ENCODE data around the gene EWSR1.

Gene EWSR1

GRCh38 chr22:29254286-29254660 lies 13.8 kb upstream of the EWSR1 start:
- no peak overlapping the region for H3K9ac ChIP-seq (ENCODE audit: low read depth, low read length)
- H3K4me3 ChIP-seq (ENCODE audit: low read length) = no peak overlapping the region
- H3K4me1 ChIP-seq (ENCODE audit: insufficient read depth, low read length) = no peaks in the 10 kb centered on the region
- H3K36me3 ChIP-seq (ENCODE audit: insufficient read depth, low read depth, low read length) = no peaks in the 10 kb centered on the region
- H3K27me3 ChIP-seq (ENCODE audit: insufficient read depth, low read length) = no peaks in the 10 kb centered on the region
- no peak overlapping the region for H3K27ac ChIP-seq (ENCODE audit: low read length)
- H3K9me3 ChIP-seq (ENCODE audit: insufficient read depth, low read depth, low read length) = no peaks in the 10 kb centered on the region

GRCh38 chr22:29255064-29255621 lies 12.9 kb upstream of the EWSR1 start:
- Histone ChIP-seq H3K4me3 (ENCODE audit: low read length) (no peak overlapping the region), H3K27ac (ENCODE audit: low read length) (no peak overlapping the region), H3K36me3 (ENCODE audit: insufficient read depth, low read depth, low read length) (peaks cover 7% of the 10 kb centered on the region)

GRCh38 chr22:29256606-29257325 lies 11.3 kb upstream of the EWSR1 start:
- Histone ChIP-seq H3K36me3 (ENCODE audit: insufficient read depth, low read depth, low read length) (peaks cover 16% of the 10 kb centered on the region), H3K9me3 (ENCODE audit: insufficient read depth, low read depth, low read length) (no peaks in the 10 kb centered on the region), H3K9ac (ENCODE audit: low read depth, low read length) (no peak overlapping the region), H3K4me3 (ENCODE audit: low read length) (no peak overlapping the region), H3K4me1 (ENCODE audit: insufficient read depth, low read length) (no peaks in the 10 kb centered on the region), H3K27ac (ENCODE audit: low read length) (no peak overlapping the region), H3K27me3 (ENCODE audit: insufficient read depth, low read length) (no peaks in the 10 kb centered on the region)

More at GRCh38 chr22:29255064-29255621, 12.9 kb upstream of the EWSR1 start:
- H3K27me3 ChIP-seq (ENCODE audit: insufficient read depth, low read length) = no peaks in the 10 kb centered on the region
- H3K4me1 ChIP-seq (ENCODE audit: insufficient read depth, low read length) = no peaks in the 10 kb centered on the region
- H3K9me3 ChIP-seq (ENCODE audit: insufficient read depth, low read depth, low read length) = no peaks in the 10 kb centered on the region
- H3K9ac ChIP-seq (ENCODE audit: low read depth, low read length) = no peak overlapping the region

- H3K27me3 ChIP-seq (ENCODE audit: insufficient read depth, low read length) = no peaks in the 10 kb centered on the region
- peaks cover 21% of the 10 kb centered on the region for H3K36me3 ChIP-seq (ENCODE audit: insufficient read depth, low read depth, low read length)
- H3K27ac ChIP-seq (ENCODE audit: low read length) = no peak overlapping the region
- no peaks in the 10 kb centered on the region for H3K4me1 ChIP-seq (ENCODE audit: insufficient read depth, low read length)
- no peaks in the 10 kb centered on the region for H3K9me3 ChIP-seq (ENCODE audit: insufficient read depth, low read depth, low read length)
- no peak overlapping the region for H3K9ac ChIP-seq (ENCODE audit: low read depth, low read length)
- H3K4me3 ChIP-seq (ENCODE audit: low read length) = no peak overlapping the region
These were observed 10.3 kb upstream of the EWSR1 start for GRCh38 chr22:29257751-29258181.

- Histone ChIP-seq H3K9me3 (ENCODE audit: insufficient read depth, low read depth, low read length) (no peaks in the 10 kb centered on the region), H3K9ac (ENCODE audit: low read depth, low read length) (no peak overlapping the region), H3K4me3 (ENCODE audit: low read length) (no peak overlapping the region), H3K36me3 (ENCODE audit: insufficient read depth, low read depth, low read length) (peaks cover 24% of the 10 kb centered on the region), H3K27ac (ENCODE audit: low read length) (no peak overlapping the region), H3K4me1 (ENCODE audit: insufficient read depth, low read length) (no peaks in the 10 kb centered on the region), H3K27me3 (ENCODE audit: insufficient read depth, low read length) (no peaks in the 10 kb centered on the region)
These were observed 9.4 kb upstream of the EWSR1 start for GRCh38 chr22:29258407-29259252.

- Histone ChIP-seq H3K27me3 (ENCODE audit: insufficient read depth, low read length) (no peaks in the 10 kb centered on the region), H3K9ac (ENCODE audit: low read depth, low read length) (no peak overlapping the region), H3K27ac (ENCODE audit: low read length) (no peak overlapping the region), H3K9me3 (ENCODE audit: insufficient read depth, low read depth, low read length) (no peaks in the 10 kb centered on the region), H3K4me3 (ENCODE audit: low read length) (no peak overlapping the region), H3K36me3 (ENCODE audit: insufficient read depth, low read depth, low read length) (peaks cover 31% of the 10 kb centered on the region), H3K4me1 (ENCODE audit: insufficient read depth, low read length) (no peaks in the 10 kb centered on the region)
These were observed 8.7 kb upstream of the EWSR1 start for GRCh38 chr22:29259253-29259899.

- H3K36me3 ChIP-seq (ENCODE audit: insufficient read depth, low read depth, low read length) = peaks cover 36% of the 10 kb centered on the region
- no peaks in the 10 kb centered on the region for H3K4me1 ChIP-seq (ENCODE audit: insufficient read depth, low read length)
- no peak overlapping the region for H3K4me3 ChIP-seq (ENCODE audit: low read length)
- H3K27me3 ChIP-seq (ENCODE audit: insufficient read depth, low read length) = no peaks in the 10 kb centered on the region
- H3K27ac ChIP-seq (ENCODE audit: low read length) = no peak overlapping the region
- H3K9me3 ChIP-seq (ENCODE audit: insufficient read depth, low read depth, low read length) = no peaks in the 10 kb centered on the region
- no peak overlapping the region for H3K9ac ChIP-seq (ENCODE audit: low read depth, low read length)
These were observed 8.0 kb upstream of the EWSR1 start for GRCh38 chr22:29260031-29260560.

GRCh38 chr22:29260601-29261315 lies 7.3 kb upstream of the EWSR1 start:
- no peak overlapping the region for H3K9ac ChIP-seq (ENCODE audit: low read depth, low read length)
- H3K4me3 ChIP-seq (ENCODE audit: low read length) = no peak overlapping the region
- no peaks in the 10 kb centered on the region for H3K4me1 ChIP-seq (ENCODE audit: insufficient read depth, low read length)
- H3K27ac ChIP-seq (ENCODE audit: low read length) = no peak overlapping the region
- H3K9me3 ChIP-seq (ENCODE audit: insufficient read depth, low read depth, low read length) = no peaks in the 10 kb centered on the region
- H3K36me3 ChIP-seq (ENCODE audit: insufficient read depth, low read depth, low read length) = peaks cover 43% of the 10 kb centered on the region
- H3K27me3 ChIP-seq (ENCODE audit: insufficient read depth, low read length) = no peaks in the 10 kb centered on the region

- no peak overlapping the region for H3K27ac ChIP-seq (ENCODE audit: low read length)
- no peaks in the 10 kb centered on the region for H3K27me3 ChIP-seq (ENCODE audit: insufficient read depth, low read length)
- H3K9ac ChIP-seq (ENCODE audit: low read depth, low read length) = no peak overlapping the region
- H3K9me3 ChIP-seq (ENCODE audit: insufficient read depth, low read depth, low read length) = no peaks in the 10 kb centered on the region
- H3K36me3 ChIP-seq (ENCODE audit: insufficient read depth, low read depth, low read length) = peaks cover 49% of the 10 kb centered on the region
- H3K4me1 ChIP-seq (ENCODE audit: insufficient read depth, low read length) = peaks cover 9% of the 10 kb centered on the region; the same call in 1 of the 2 replicates
- H3K4me3 ChIP-seq (ENCODE audit: low read length) = no peak overlapping the region
These were observed 4.2 kb upstream of the EWSR1 start for GRCh38 chr22:29263791-29264276.

GRCh38 chr22:29265305-29265704 lies 2.8 kb upstream of the EWSR1 start:
- Histone ChIP-seq H3K9ac (ENCODE audit: low read depth, low read length) (no peak overlapping the region), H3K36me3 (ENCODE audit: insufficient read depth, low read depth, low read length) (peaks cover 54% of the 10 kb centered on the region), H3K9me3 (ENCODE audit: insufficient read depth, low read depth, low read length) (no peaks in the 10 kb centered on the region), H3K4me1 (ENCODE audit: insufficient read depth, low read length) (peaks cover 15% of the 10 kb centered on the region; the same call in 1 of the 2 replicates), H3K27me3 (ENCODE audit: insufficient read depth, low read length) (no peaks in the 10 kb centered on the region), H3K27ac (ENCODE audit: low read length) (no peak overlapping the region), H3K4me3 (ENCODE audit: low read length) (no peak overlapping the region)

Measured in iPS-20b (cell line).